Heart left ventricle (tissue), 13 donors: Measurements from ENCODE around the gene SDHB.
"Not testable (repeated sequence)": the region's sequence is repeated elsewhere in the genome, so short reads cannot be mapped to it uniquely, and the experiment has no call there.

Source experiments
- POLR2A ChIP-seq, 2 donors: fragments of 450-650 bp; IDR thresholded peaks; one replicate each; pipeline ENCODE4 v1.6.1; 2017; ENCODE audit warnings: antibody characterized with exemption in 2 of 2, mild to moderate bottlenecking in 2 of 2, moderate library complexity in 2 of 2
- TF ChIP-seq, protein P1 (sequence below), 12 donors: fragments of 200-600 bp; sonication (generic) in 4 of 12; IDR thresholded peaks; one replicate each; pipeline versions ENCODE4 v1.5.0 to v1.8.0; 2018 to 2022; ENCODE audit warnings: antibody characterized with exemption in 12 of 12, mild to moderate bottlenecking in 5 of 12
- donor health status: ischemic (EF 13 %, LVEDD 7.1; RV severe dilation, severe dysfunction).
- donor health status: DM: no; HTN: yes; CAD: no.
- donor health status: DM: no; HTN: no; CAD: no.
- donor health status: ischemic (EF 25% LVEDD 6.9; RV normal size, moderate dysfunction).
- donor health status: ischemic (EF 25% LVEDD 5.7; RV mildly dilated, moderate dysfunction).
- donor health status: ischemic (EF 35%, LVEDD 5.7; RV mildly dilated, moderate dysfunction).
- donor health status: nonischemic (EF 11% LVEDD 7.7; RV severe dilation, severe dysfunction).
- donor health status: DM: yes; HTN: yes; CAD: no.
- donor health status: PGD.
- donor health status: ischemic (EF 29% LVEDD 5.4; RV normal size, mild dysfunction).
- donor health status: nonischemic (EF 23%, LVEDD 6.1; RV moderate dilation, normal function).

DNA sequence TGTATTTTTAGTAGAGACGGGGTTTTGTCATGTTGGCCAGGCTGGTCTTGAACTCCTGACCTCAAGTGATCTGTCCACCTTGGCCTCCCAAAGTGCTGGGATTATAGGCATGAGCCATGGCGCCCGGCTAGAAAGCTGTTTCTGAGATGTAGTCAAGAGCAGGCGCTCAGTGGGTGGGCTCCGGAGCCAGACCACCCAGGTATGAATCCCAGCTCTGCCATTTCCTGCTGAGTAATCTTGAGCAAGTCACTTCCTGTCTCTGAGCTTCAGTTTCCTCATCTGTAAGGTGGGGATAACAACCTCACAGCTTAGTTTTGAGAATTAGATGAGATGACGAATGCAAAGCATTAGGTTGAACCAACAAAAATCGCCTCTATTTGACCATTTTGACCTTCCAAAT is 8.9 kb upstream of the SDHB start:
- TF ChIP-seq, protein P1, sequence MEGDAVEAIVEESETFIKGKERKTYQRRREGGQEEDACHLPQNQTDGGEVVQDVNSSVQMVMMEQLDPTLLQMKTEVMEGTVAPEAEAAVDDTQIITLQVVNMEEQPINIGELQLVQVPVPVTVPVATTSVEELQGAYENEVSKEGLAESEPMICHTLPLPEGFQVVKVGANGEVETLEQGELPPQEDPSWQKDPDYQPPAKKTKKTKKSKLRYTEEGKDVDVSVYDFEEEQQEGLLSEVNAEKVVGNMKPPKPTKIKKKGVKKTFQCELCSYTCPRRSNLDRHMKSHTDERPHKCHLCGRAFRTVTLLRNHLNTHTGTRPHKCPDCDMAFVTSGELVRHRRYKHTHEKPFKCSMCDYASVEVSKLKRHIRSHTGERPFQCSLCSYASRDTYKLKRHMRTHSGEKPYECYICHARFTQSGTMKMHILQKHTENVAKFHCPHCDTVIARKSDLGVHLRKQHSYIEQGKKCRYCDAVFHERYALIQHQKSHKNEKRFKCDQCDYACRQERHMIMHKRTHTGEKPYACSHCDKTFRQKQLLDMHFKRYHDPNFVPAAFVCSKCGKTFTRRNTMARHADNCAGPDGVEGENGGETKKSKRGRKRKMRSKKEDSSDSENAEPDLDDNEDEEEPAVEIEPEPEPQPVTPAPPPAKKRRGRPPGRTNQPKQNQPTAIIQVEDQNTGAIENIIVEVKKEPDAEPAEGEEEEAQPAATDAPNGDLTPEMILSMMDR (IDR thresholded peaks at IDR 0.05), result not testable (repeated sequence)
- not testable (repeated sequence) for TF ChIP-seq POLR2A (IDR thresholded peaks at IDR 0.05)
